ENCODE results near the gene CTNNA3.

The CTNNA3 gene

GRCh38 chr10:66786709-66787108 is 909.3 kb downstream of the CTNNA3 start:
- no peak for DNase-seq

GRCh38 chr10:66784770-66785169 is 911.2 kb downstream of the CTNNA3 start:
- DNase-seq: no peak

GRCh38 chr10:66783316-66783715 is 912.7 kb downstream of the CTNNA3 start:
- no peak for DNase-seq

GRCh38 chr10:66782776-66783175 is 913.2 kb downstream of the CTNNA3 start:
- no peak for DNase-seq

- DNase-seq: no peak
These were observed 913.9 kb downstream of the CTNNA3 start for GRCh38 chr10:66782144-66782543.

- DNase-seq: no peak
These were observed 915.2 kb downstream of the CTNNA3 start for GRCh38 chr10:66780796-66781195.

- no peak for DNase-seq
These were observed 917.6 kb downstream of the CTNNA3 start for GRCh38 chr10:66778351-66778750.

GRCh38 chr10:66777665-66778064 is 918.3 kb downstream of the CTNNA3 start:
- no peak for DNase-seq

GRCh38 chr10:66773472-66773817 is 922.5 kb downstream of the CTNNA3 start:
- no peak for DNase-seq

- no peak for DNase-seq
These were observed 923.2 kb downstream of the CTNNA3 start for GRCh38 chr10:66772548-66773471.

- no peak for DNase-seq
These were observed 928.3 kb downstream of the CTNNA3 start for GRCh38 chr10:66767707-66768106.

- DNase-seq: no peak
These were observed 933.7 kb downstream of the CTNNA3 start for GRCh38 chr10:66762218-66762729.

- DNase-seq: no peak
These were observed 935.1 kb downstream of the CTNNA3 start for GRCh38 chr10:66760941-66761340.

- no peak for DNase-seq
These were observed 940.5 kb downstream of the CTNNA3 start for GRCh38 chr10:66755474-66755873.

- DNase-seq: no peak
These were observed 943.3 kb downstream of the CTNNA3 start for GRCh38 chr10:66752714-66753113.

GRCh38 chr10:66748217-66748616 is 947.8 kb downstream of the CTNNA3 start:
- DNase-seq: no peak

- DNase-seq: no peak
These were observed 948.5 kb downstream of the CTNNA3 start for GRCh38 chr10:66747451-66747850.

- no peak for DNase-seq
These were observed 949.3 kb downstream of the CTNNA3 start for GRCh38 chr10:66746711-66747110.

- DNase-seq: no peak
These were observed 949.7 kb downstream of the CTNNA3 start for GRCh38 chr10:66746246-66746645.

- DNase-seq: no peak
These were observed 951.1 kb downstream of the CTNNA3 start for GRCh38 chr10:66744915-66745314.

- no peak for DNase-seq
These were observed 958.8 kb downstream of the CTNNA3 start for GRCh38 chr10:66737241-66737640.

- no peak for DNase-seq
These were observed 972.2 kb downstream of the CTNNA3 start for GRCh38 chr10:66723608-66724400.

- DNase-seq: no peak
These were observed 976.5 kb downstream of the CTNNA3 start for GRCh38 chr10:66719483-66719882.
